GM23248 (cell line): ENCODE results near the gene WAC. TPM values are rescaled to one million over a fixed set of nuclear protein-coding genes. Genes with fewer than 3 reads are reported as not detected.
"Not testable (repeated sequence)": the region's sequence is repeated elsewhere in the genome, so short reads cannot be mapped to it uniquely, and the experiment has no call there.

ENCODE experiments used
- DNase-seq: peaks from one replicate; pipeline ENCODE4 v3.0.0-alpha.2; 2015
- H2AFZ ChIP-seq: fragments of 200-600 bp; sonication (generic); 2 replicates; pipeline ENCODE4 v1.6.1; 2016; ENCODE audit warnings: antibody characterized with exemption
- H3F3A ChIP-seq: fragments of 200-600 bp; sonication (generic); 2 replicates; pipeline ENCODE4 v1.6.1; 2016; ENCODE audit warnings: mild to moderate bottlenecking, antibody characterized with exemption, mixed run types; ENCODE audit not compliant: insufficient read depth
- H3K27ac ChIP-seq: fragments of 200-600 bp; sonication (generic); 2 replicates; pipeline ENCODE4 v1.5.1; 2016; ENCODE audit warnings: mild to moderate bottlenecking
- H3K27me3 ChIP-seq: fragments of 200-600 bp; sonication (generic); replicated peaks from 2 replicates; pipeline ENCODE4 v1.6.1; 2016; ENCODE audit warnings: mild to moderate bottlenecking; ENCODE audit not compliant: insufficient read depth
- H3K36me3 ChIP-seq: fragments of 200-600 bp; sonication (generic); 2 replicates; pipeline ENCODE4 v1.6.1; 2016; ENCODE audit warnings: low read depth, mild to moderate bottlenecking
- H3K4me1 ChIP-seq: fragments of 200-600 bp; sonication (generic); 2 replicates; pipeline ENCODE4 v1.6.1; 2016; ENCODE audit warnings: mild to moderate bottlenecking; ENCODE audit not compliant: insufficient read depth
- H3K4me2 ChIP-seq: fragments of 200-600 bp; sonication (generic); one replicate; pipeline ENCODE4 v1.6.1; 2016; ENCODE audit warnings: mild to moderate bottlenecking; ENCODE audit not compliant: unreplicated experiment
- H3K4me3 ChIP-seq: fragments of 200-600 bp; sonication (generic); 2 replicates; pipeline ENCODE4 v1.5.1; 2016; ENCODE audit warnings: mild to moderate bottlenecking
- H3K79me2 ChIP-seq: fragments of 200-600 bp; sonication (generic); 2 replicates; pipeline ENCODE4 v1.6.1; 2016; ENCODE audit warnings: mild to moderate bottlenecking; ENCODE audit not compliant: insufficient read depth
- H3K9ac ChIP-seq: fragments of 200-600 bp; sonication (generic); 2 replicates; pipeline ENCODE4 v1.6.1; 2016; ENCODE audit warnings: mild to moderate bottlenecking
- H3K9me2 ChIP-seq: fragments of 200-600 bp; sonication (generic); 2 replicates; pipeline ENCODE4 v1.6.1; 2016; ENCODE audit warnings: mixed run types, mild to moderate bottlenecking, moderate library complexity; ENCODE audit not compliant: insufficient read depth
- H3K9me3 ChIP-seq: fragments of 200-600 bp; sonication (generic); one replicate; pipeline ENCODE4 v1.6.1; 2017; ENCODE audit warnings: low read depth
- H4K20me1 ChIP-seq: fragments of 200-600 bp; sonication (generic); 2 replicates; pipeline ENCODE4 v1.6.0; 2016; ENCODE audit not compliant: insufficient read depth
- EZH2 ChIP-seq: fragments of 200-600 bp; sonication (generic); IDR thresholded peaks from 2 replicates; pipeline ENCODE4 v1.6.1; 2018; ENCODE audit warnings: antibody characterized with exemption, mild to moderate bottlenecking; ENCODE audit not compliant: insufficient read depth, poor library complexity, severe bottlenecking
- EZH2phosphoT487 ChIP-seq: fragments of 200-600 bp; sonication (generic); IDR thresholded peaks from 2 replicates; pipeline ENCODE4 v1.6.1; 2018; ENCODE audit warnings: antibody characterized with exemption, moderate library complexity, mild to moderate bottlenecking, low read depth; ENCODE audit not compliant: insufficient read depth
- WGBS, 2 experiments: methylation state at CpG; one replicate each; pipeline ENCODE4 v1.1.6; 2015 to 2017; ENCODE audit warnings: low lambda C conversion rate in 2 of 2, low coverage in 1 of 2; ENCODE audit errors: missing lambda C conversion rate in 2 of 2; 5-methylcytosine and 5-hydroxymethylcytosine counted together
- in situ Hi-C: fragments of 300-500 bp; cut with MboI; formaldehyde crosslinking; loops from 2 replicates; pipeline ENCODE4 v1.15.0; 2020
- polyA plus RNA-seq: library from polyadenylated mRNA; unstranded; fragments of >200 nt; fragmentation: Nextera tagmentation; extraction: Ambion mirVana; gene quantifications from 2 replicates; pipeline ENCODE4 v1.2.1, GENCODE V29; 2016
- total RNA-seq: library from RNA; depleted of rRNA; stranded (reverse); fragments of >200 nt; shearing (Covaris generic); gene quantifications from 2 replicates; pipeline ENCODE4 v1.2.3, GENCODE V29; 2014

WAC gene
- total and polyA plus RNA-seq, 2 experiments from 2014 or later: 54.3 to 57.5 TPM

- H4K20me1 ChIP-seq: peaks cover 18% of the 10 kb centered on the region; the same call in 1 of the 2 replicates
- in situ Hi-C loops: no loop called here
Observed at GRCh38 chr10:28606568-28606967, 73.7 kb downstream of the WAC start.

GRCh38 chr10:28609636-28610035 lies 76.7 kb downstream of the WAC start:
- H3K4me3 ChIP-seq, H2AFZ ChIP-seq, H3K27ac ChIP-seq, H4K20me1 ChIP-seq, H3K9ac ChIP-seq, in situ Hi-C loops, H3K9me2 ChIP-seq, DNase-seq, H3K27me3 ChIP-seq, H3K9me3 ChIP-seq, H3K4me2 ChIP-seq, H3K4me1 ChIP-seq: not testable (repeated sequence)
- Histone ChIP-seq H3K36me3 (peaks cover 63% of the 10 kb centered on the region), H3F3A (peaks cover 11% of the 10 kb centered on the region; the same call in 1 of the 2 replicates), H3K79me2 (peaks cover 91% of the 10 kb centered on the region)
- 97 to 100% methylated on average over 1 to 3 of the region's 3 CpGs for WGBS, 2 experiments

More at GRCh38 chr10:28606568-28606967, 73.7 kb downstream of the WAC start:
- no peak for DNase-seq
- no peak overlapping the region for H2AFZ ChIP-seq
- no peak overlapping the region for H3K4me3 ChIP-seq
- H3K27ac ChIP-seq: no peak overlapping the region
- H3F3A ChIP-seq: 0 out of 2 replicates have a peak, but pooled peaks cover 5% of the 10 kb centered on the region
- no peaks in the 10 kb centered on the region for H3K27me3 ChIP-seq
- H3K9ac ChIP-seq: no peak overlapping the region
- TF ChIP-seq EZH2: no peak
- TF ChIP-seq EZH2phosphoT487: no peak
- H3K9me2 ChIP-seq: no peaks in the 10 kb centered on the region
- H3K9me3 ChIP-seq: no peaks in the 10 kb centered on the region
- H3K4me2 ChIP-seq: no peak overlapping the region
- peaks cover 98% of the 10 kb centered on the region for H3K79me2 ChIP-seq
- 65 to 76% methylated on average over 2 of the region's 2 CpGs for WGBS, 2 experiments
- H3K36me3 ChIP-seq: peaks cover 35% of the 10 kb centered on the region
- no peaks in the 10 kb centered on the region for H3K4me1 ChIP-seq

- no peak for DNase-seq
- Histone ChIP-seq H3K27me3 (no peaks in the 10 kb centered on the region), H3K27ac (no peak overlapping the region), H3K4me1 (no peaks in the 10 kb centered on the region), H3K79me2 (peaks cover 85% of the 10 kb centered on the region), H3K9me2 (no peaks in the 10 kb centered on the region), H2AFZ (no peak overlapping the region), H3K9ac (no peak overlapping the region), H4K20me1 (no peaks in the 10 kb centered on the region; the same call in 1 of the 2 replicates), H3K4me2 (no peak overlapping the region), H3K4me3 (no peak overlapping the region), H3K36me3 (peaks cover 93% of the 10 kb centered on the region), H3F3A (peaks cover 26% of the 10 kb centered on the region; the same call in 1 of the 2 replicates), H3K9me3 (no peaks in the 10 kb centered on the region)
- TF ChIP-seq EZH2phosphoT487: no peak
- no peak for TF ChIP-seq EZH2
- WGBS, 2 experiments: 98 to 99% methylated on average over 6 of the region's 6 CpGs
- in situ Hi-C loops: no loop called here
Observed at GRCh38 chr10:28612877-28613276, 80.0 kb downstream of the WAC start.

- H3K4me3 ChIP-seq: no peak overlapping the region
- H3K9me2 ChIP-seq: no peaks in the 10 kb centered on the region
- H2AFZ ChIP-seq: no peak overlapping the region
- H3K27me3 ChIP-seq: no peaks in the 10 kb centered on the region
- no peak overlapping the region for H3K27ac ChIP-seq
- H3K36me3 ChIP-seq: peaks cover 94% of the 10 kb centered on the region
- in situ Hi-C loops: no loop called here
- H3F3A ChIP-seq: peaks cover 50% of the 10 kb centered on the region; the same call in 1 of the 2 replicates
- 98 to 100% methylated on average over 2 of the region's 2 CpGs for WGBS, 2 experiments
- H3K9me3 ChIP-seq: no peaks in the 10 kb centered on the region
- no peaks in the 10 kb centered on the region for H3K4me1 ChIP-seq
- TF ChIP-seq EZH2 (no peak), EZH2phosphoT487 (no peak)
- no peak overlapping the region for H3K4me2 ChIP-seq
- no peak for DNase-seq
- no peak overlapping the region for H3K9ac ChIP-seq
- H4K20me1 ChIP-seq: no peaks in the 10 kb centered on the region; the same call in 1 of the 2 replicates
- H3K79me2 ChIP-seq: peaks cover 55% of the 10 kb centered on the region
Observed at GRCh38 chr10:28616514-28616913, 83.6 kb downstream of the WAC start.

- DNase-seq: no peak
- Histone ChIP-seq H3K27ac (no peak overlapping the region), H3K4me2 (no peak overlapping the region), H4K20me1 (no peaks in the 10 kb centered on the region; the same call in 1 of the 2 replicates), H3F3A (peaks cover 61% of the 10 kb centered on the region), H3K4me1 (no peaks in the 10 kb centered on the region), H3K9me2 (no peaks in the 10 kb centered on the region), H3K9me3 (no peaks in the 10 kb centered on the region), H3K36me3 (peaks cover 69% of the 10 kb centered on the region), H3K9ac (no peak overlapping the region), H2AFZ (no peak overlapping the region), H3K4me3 (no peak overlapping the region), H3K27me3 (no peaks in the 10 kb centered on the region), H3K79me2 (peaks cover 34% of the 10 kb centered on the region)
- TF ChIP-seq EZH2phosphoT487 (no peak), EZH2 (no peak)
- in situ Hi-C loops: no loop called here
- WGBS, 2 experiments: 72 to 81% methylated on average over 4 of the region's 4 CpGs
Observed at GRCh38 chr10:28619455-28619854, 86.5 kb downstream of the WAC start.
